ENCODE data around the gene PLSCR1.
A peak's percentile ranks its signal among the peaks of the same experiment; 100 is the strongest.
"Not testable (repeated sequence)": the region's sequence is repeated elsewhere in the genome, so short reads cannot be mapped to it uniquely, and the experiment has no call there.

PLSCR1 gene

GRCh38 chr3:146547235-146547835 lies 2.9 kb upstream of the PLSCR1 start:
- DNase-seq = no peak

- peak; percentile 17 for DNase-seq
These were observed 2.1 kb upstream of the PLSCR1 start for GRCh38 chr3:146546366-146546965.

- DNase-seq = no peak
These were observed 622 bp upstream of the PLSCR1 start for GRCh38 chr3:146544929-146545528.

- no peak for DNase-seq
These were observed 876 bp downstream of the PLSCR1 start for GRCh38 chr3:146543461-146544001.

GRCh38 chr3:146542978-146543377 lies 1.4 kb downstream of the PLSCR1 start:
- DNase-seq = no peak

- DNase-seq = no peak
These were observed 2.2 kb downstream of the PLSCR1 start for GRCh38 chr3:146542179-146542578.

GRCh38 chr3:146540978-146541377 lies 3.4 kb downstream of the PLSCR1 start:
- no peak for DNase-seq

- DNase-seq = no peak
These were observed 4.2 kb downstream of the PLSCR1 start for GRCh38 chr3:146540236-146540635.

GRCh38 chr3:146539315-146539714 lies 5.1 kb downstream of the PLSCR1 start:
- no peak for DNase-seq

- DNase-seq = no peak
These were observed 6.8 kb downstream of the PLSCR1 start for GRCh38 chr3:146537603-146538002.

GRCh38 chr3:146536681-146537080 lies 7.7 kb downstream of the PLSCR1 start:
- no peak for DNase-seq

GRCh38 chr3:146532406-146532805 lies 12.0 kb downstream of the PLSCR1 start:
- DNase-seq = no peak

- DNase-seq = no peak
These were observed 13.8 kb downstream of the PLSCR1 start for GRCh38 chr3:146530609-146531008.

- no peak for DNase-seq
These were observed 15.4 kb downstream of the PLSCR1 start for GRCh38 chr3:146529021-146529420.

GRCh38 chr3:146524961-146525360 lies 19.4 kb downstream of the PLSCR1 start:
- DNase-seq = no peak

- DNase-seq = no peak
These were observed 20.9 kb downstream of the PLSCR1 start for GRCh38 chr3:146523531-146523930.

- DNase-seq = not testable (repeated sequence)
These were observed 21.9 kb downstream of the PLSCR1 start for GRCh38 chr3:146522174-146523158.

- DNase-seq = no peak
These were observed 23.0 kb downstream of the PLSCR1 start for GRCh38 chr3:146521394-146521793.

- no peak for DNase-seq
These were observed 24.6 kb downstream of the PLSCR1 start for GRCh38 chr3:146519810-146520209.

GRCh38 chr3:146517684-146518435 lies 26.5 kb downstream of the PLSCR1 start:
- DNase-seq = no peak

- no peak for DNase-seq
These were observed 30.9 kb downstream of the PLSCR1 start for GRCh38 chr3:146513386-146514051.

Measured in RPMI8226 (cell line).